Cardiac septum (tissue), 1 donor: ENCODE measurements around the gene NFIB. TPM values are rescaled to one million over a fixed set of nuclear protein-coding genes. Genes with fewer than 3 reads are reported as not detected.
A peak's percentile ranks its signal among the peaks of the same experiment; 100 is the strongest.

Source experiments
- DNase-seq: peaks from one replicate; pipeline ENCODE4 v3.0.0-alpha.2; 2020; ENCODE audit warnings: low spot score
- intact Hi-C: fragments of 100-400 bp; cut with DNase I; formaldehyde crosslinking; loops from one replicate; pipeline ENCODE4 v1.14.0; 2022
- total RNA-seq: library from RNA; stranded (reverse); fragmentation: NEBNext Ultra II Directional; extraction: Animal tissue kit (Norgen Biotek cat#: 25700); gene quantifications from one replicate; pipeline ENCODE4 v1.2.1, GENCODE V29; 2021
- donor health status: DM: no; HTN: no; CAD: no.

Gene NFIB
- total RNA-seq, 1 donor from 2014 or later: 129 TPM

GRCh38 chr9:14263707-14264483, 50.0 kb downstream of the NFIB start:
- intact Hi-C loops: no loop called here
- DNase-seq: no peak

GRCh38 chr9:14262827-14263226, 51.1 kb downstream of the NFIB start:
- no peak for DNase-seq
- intact Hi-C loops: no loop called here

- DNase-seq: no peak
- intact Hi-C loops: no loop called here
These were observed 52.3 kb downstream of the NFIB start for GRCh38 chr9:14261616-14262015.

GRCh38 chr9:14260101-14260500, 53.8 kb downstream of the NFIB start:
- intact Hi-C loops: no loop called here
- no peak for DNase-seq

GRCh38 chr9:14258660-14259239, 55.2 kb downstream of the NFIB start:
- intact Hi-C loops: no loop called here
- no peak for DNase-seq

- DNase-seq: no peak
- intact Hi-C loops: no loop called here
These were observed 55.8 kb downstream of the NFIB start for GRCh38 chr9:14258156-14258555.

GRCh38 chr9:14256588-14256987, 57.4 kb downstream of the NFIB start:
- no peak for DNase-seq
- intact Hi-C loops: no loop called here

GRCh38 chr9:14251154-14252071, 62.5 kb downstream of the NFIB start:
- DNase-seq: peak; percentile 85
- intact Hi-C loops: loop anchor here (5.0 kb wide), 1 partner anchor 51 kb away; no protein-coding TSS in a partner anchor

- intact Hi-C loops: loop anchor here (5.0 kb wide), 1 partner anchor 52 kb away; no protein-coding TSS in a partner anchor
- no peak for DNase-seq
These were observed 63.2 kb downstream of the NFIB start for GRCh38 chr9:14250794-14251153.

GRCh38 chr9:14249527-14249926, 64.4 kb downstream of the NFIB start:
- no peak for DNase-seq
- intact Hi-C loops: loop anchor here (10.0 kb wide), 1 partner anchor 145 kb away; no protein-coding TSS in a partner anchor

- no peak for DNase-seq
- intact Hi-C loops: loop anchor here (10.0 kb wide), 1 partner anchor 143 kb away; no protein-coding TSS in a partner anchor
These were observed 65.8 kb downstream of the NFIB start for GRCh38 chr9:14248149-14248548.

GRCh38 chr9:14247577-14247976, 66.4 kb downstream of the NFIB start:
- intact Hi-C loops: loop anchor here (10.0 kb wide), 1 partner anchor 143 kb away; no protein-coding TSS in a partner anchor
- no peak for DNase-seq

- no peak for DNase-seq
- intact Hi-C loops: loop anchor here (10.0 kb wide), 1 partner anchor 142 kb away; no protein-coding TSS in a partner anchor
These were observed 67.0 kb downstream of the NFIB start for GRCh38 chr9:14246951-14247350.

GRCh38 chr9:14245901-14246525, 67.9 kb downstream of the NFIB start:
- intact Hi-C loops: loop anchor here (10.0 kb wide), 1 partner anchor 141 kb away; no protein-coding TSS in a partner anchor
- no peak for DNase-seq

GRCh38 chr9:14243514-14244042, 70.4 kb downstream of the NFIB start:
- intact Hi-C loops: loop anchor here (10.0 kb wide), 1 partner anchor 139 kb away; no protein-coding TSS in a partner anchor
- no peak for DNase-seq

- DNase-seq: no peak
- intact Hi-C loops: loop anchor here (10.0 kb wide), 1 partner anchor 137 kb away; no protein-coding TSS in a partner anchor
These were observed 71.7 kb downstream of the NFIB start for GRCh38 chr9:14242150-14242805.

GRCh38 chr9:14240537-14240936, 73.4 kb downstream of the NFIB start:
- intact Hi-C loops: loop anchor here (10.0 kb wide), 1 partner anchor 136 kb away; no protein-coding TSS in a partner anchor
- DNase-seq: no peak

- intact Hi-C loops: loop anchor here (5.0 kb wide), 1 partner anchor 114 kb away; no protein-coding TSS in a partner anchor
- no peak for DNase-seq
These were observed 75.4 kb downstream of the NFIB start for GRCh38 chr9:14238518-14238917.
